Stimulated activated CD4-positive, alpha-beta T cell treated with anti-CD3 and anti-CD28 coated beads, Interleukin-4, amount 100 ng/mL, for 24 hours (primary cell): ENCODE results near the gene BLACAT1.
"Not testable (repeated sequence)": the region's sequence is repeated elsewhere in the genome, so short reads cannot be mapped to it uniquely, and the experiment has no call there.

Source experiments
- DNase-seq: peaks from one replicate; pipeline ENCODE4 v3.0.0-alpha.2; 2020

The BLACAT1 gene

GRCh38 chr1:205406252-205406651, 49.6 kb downstream of the BLACAT1 start:
- not testable (repeated sequence) for DNase-seq
